Activated naive CD4-positive, alpha-beta T cell treated with anti-CD3 and anti-CD28 coated beads for 36 hours (primary cell): ENCODE measurements around the gene TNFRSF19. TPM values are rescaled to one million over a fixed set of nuclear protein-coding genes. Genes with fewer than 3 reads are reported as not detected.

Experiments used
- CTCF ChIA-PET: fragments of 350-600 bp; sonication (Branson Sonifier 250); formaldehyde crosslinking; loops from one replicate; lab custom pipeline; 2021; ENCODE audit warnings: antibody characterized with exemption; lab: Charles Lee
- DNase-seq: peaks from one replicate; pipeline ENCODE4 v3.0.0-alpha.2; 2020
- H3K27ac Mint-ChIP-seq: one replicate; pipeline ENCODE4 v1.8.0; 2021; ENCODE audit warnings: mild to moderate bottlenecking, mixed read lengths
- H3K27me3 Mint-ChIP-seq: one replicate; pipeline ENCODE4 v1.8.0; 2021; ENCODE audit warnings: low read depth, mixed read lengths
- H3K36me3 Mint-ChIP-seq: one replicate; pipeline ENCODE4 v1.8.0; 2021; ENCODE audit warnings: low read depth, mixed read lengths
- H3K4me1 Mint-ChIP-seq: one replicate; pipeline ENCODE4 v1.8.0; 2021; ENCODE audit warnings: low read depth, mixed read lengths
- H3K4me3 Mint-ChIP-seq: one replicate; pipeline ENCODE4 v1.8.0; 2021; ENCODE audit warnings: mild to moderate bottlenecking, moderate library complexity, mixed read lengths
- H3K9me3 Mint-ChIP-seq: one replicate; pipeline ENCODE4 v1.8.0; 2021; ENCODE audit warnings: mixed read lengths
- intact Hi-C: fragments of 100-400 bp; cut with micrococcal nuclease; formaldehyde crosslinking; loops from one replicate; pipeline ENCODE4 v1.15.1; 2023
- total RNA-seq, 2 experiments: library from RNA; stranded (reverse); gene quantifications; one replicate each; pipeline ENCODE4 v1.2.3, GENCODE V29; 2021

The TNFRSF19 gene
- total RNA-seq, 2 experiments from 2014 or later, result not detected

DNA sequence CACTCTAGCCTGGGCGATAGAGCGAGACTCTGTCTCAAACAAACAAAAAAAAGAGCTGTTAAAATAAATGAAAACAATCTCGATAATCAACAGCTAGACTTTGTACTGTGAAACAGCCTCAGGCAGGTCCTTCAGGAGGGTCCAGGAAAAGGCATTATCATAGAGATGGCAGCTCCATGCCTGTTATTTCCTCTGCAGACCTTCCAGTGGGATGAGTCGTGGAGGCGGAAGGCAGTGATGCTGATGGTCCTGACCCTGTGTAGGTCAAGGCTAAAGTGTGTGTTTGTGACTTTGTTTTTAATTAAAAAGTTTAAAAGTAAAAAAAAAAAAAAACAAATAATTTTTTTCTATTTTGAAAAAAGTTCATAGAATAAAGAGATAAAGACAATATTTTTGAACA is 117.4 kb downstream of the TNFRSF19 start:
- no peak for DNase-seq
- Mint-ChIP-seq H3K9me3 (peaks cover 14% of the 10 kb centered on the region), H3K4me1 (no peaks in the 10 kb centered on the region), H3K4me3 (no peak overlapping the region), H3K27me3 (no peaks in the 10 kb centered on the region), H3K27ac (no peak overlapping the region), H3K36me3 (no peaks in the 10 kb centered on the region)
- CTCF ChIA-PET, result interaction anchor here (0.6 kb wide), 1 partner anchor 25 kb away, joined by 3 read pairs; no protein-coding TSS in a partner anchor
- intact Hi-C loops, result no loop called here

DNA sequence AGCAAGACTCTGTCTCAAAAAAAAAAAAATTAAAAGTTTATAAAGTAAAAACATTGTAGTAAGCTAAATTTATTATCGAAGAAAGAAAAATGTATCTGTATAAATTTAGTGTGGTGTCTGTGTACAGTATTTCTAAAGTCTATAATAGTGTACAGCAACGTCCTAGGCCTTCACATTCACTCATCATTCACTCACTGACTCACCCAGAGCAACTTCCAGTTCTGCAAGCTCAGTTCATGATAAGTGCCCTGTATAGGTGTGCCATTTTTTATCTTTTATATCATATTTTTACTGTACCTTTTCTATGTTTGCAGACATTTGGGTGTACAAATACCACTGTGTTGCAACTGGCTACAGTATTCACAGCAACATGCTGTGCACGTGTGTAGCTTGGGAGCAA is 118.1 kb downstream of the TNFRSF19 start:
- Mint-ChIP-seq H3K4me1 (no peaks in the 10 kb centered on the region), H3K27me3 (no peaks in the 10 kb centered on the region), H3K4me3 (no peak overlapping the region), H3K36me3 (no peaks in the 10 kb centered on the region), H3K9me3 (peaks cover 14% of the 10 kb centered on the region), H3K27ac (no peak overlapping the region)
- CTCF ChIA-PET, result interaction anchor here (1.5 kb wide), 1 partner anchor 9 kb away, joined by 4 read pairs; no protein-coding TSS in a partner anchor
- no peak for DNase-seq
- intact Hi-C loops, result no loop called here

DNA sequence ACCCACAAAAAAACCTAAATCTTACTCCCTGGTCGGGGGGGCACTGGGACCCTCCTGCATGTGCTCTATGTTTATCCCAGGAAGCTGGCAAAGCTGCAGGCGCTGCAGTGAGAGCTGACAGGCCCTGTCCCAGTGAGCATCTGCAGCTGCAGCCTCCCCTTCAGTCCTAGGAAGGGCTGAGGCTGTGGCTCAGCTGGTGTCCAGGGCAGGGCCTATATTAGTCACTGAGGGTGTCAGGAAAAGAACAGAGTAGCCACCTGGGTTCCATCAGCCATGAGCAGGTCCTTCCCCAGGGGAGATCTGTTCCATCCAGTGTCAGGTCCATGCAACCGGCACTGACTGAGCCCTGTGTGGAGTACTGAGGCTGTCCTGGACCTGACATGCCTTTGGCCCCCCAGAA is 120.5 kb downstream of the TNFRSF19 start:
- CTCF ChIA-PET, result no interaction called here
- Mint-ChIP-seq H3K4me1 (peaks cover under 1% of the 10 kb centered on the region), H3K27ac (no peak overlapping the region), H3K9me3 (peaks cover 3% of the 10 kb centered on the region), H3K36me3 (no peaks in the 10 kb centered on the region), H3K27me3 (no peaks in the 10 kb centered on the region), H3K4me3 (no peak overlapping the region)
- intact Hi-C loops, result no loop called here
- no peak for DNase-seq

- CTCF ChIA-PET, result no interaction called here
- intact Hi-C loops, result no loop called here
- Mint-ChIP-seq H3K27ac (no peak overlapping the region), H3K36me3 (no peaks in the 10 kb centered on the region), H3K4me3 (no peak overlapping the region), H3K4me1 (peaks cover 10% of the 10 kb centered on the region), H3K27me3 (no peaks in the 10 kb centered on the region), H3K9me3 (no peaks in the 10 kb centered on the region)
- DNase-seq, result no peak
Observed at GRCh38 chr13:23692816-23693215, 122.6 kb downstream of the TNFRSF19 start.

DNA sequence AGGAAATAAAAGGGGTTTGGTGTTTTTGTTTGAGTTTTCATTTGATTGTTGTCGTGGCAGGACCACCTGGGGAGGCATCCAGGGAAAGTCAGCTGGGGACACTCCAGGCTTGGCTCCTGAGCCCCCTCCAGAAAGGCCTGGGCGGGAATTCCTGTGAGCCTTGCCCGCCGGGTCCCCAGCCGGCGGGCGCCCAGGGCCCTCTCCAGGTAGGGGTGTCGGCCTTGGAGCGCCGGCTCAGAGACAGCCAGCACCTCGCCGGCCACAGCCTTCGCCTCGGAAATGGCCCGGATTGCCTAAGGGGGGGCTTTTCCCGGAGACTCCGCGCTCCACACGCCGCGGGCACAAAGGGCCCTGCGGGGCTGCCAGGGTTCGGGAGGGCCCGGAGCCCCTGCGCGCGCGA is 125.0 kb downstream of the TNFRSF19 start:
- Mint-ChIP-seq H3K9me3 (no peaks in the 10 kb centered on the region), H3K36me3 (no peaks in the 10 kb centered on the region), H3K27me3 (no peaks in the 10 kb centered on the region), H3K4me3 (no peak overlapping the region), H3K4me1 (peaks cover 10% of the 10 kb centered on the region), H3K27ac (no peak overlapping the region)
- intact Hi-C loops, result no loop called here
- DNase-seq, result no peak
- CTCF ChIA-PET, result no interaction called here

DNA sequence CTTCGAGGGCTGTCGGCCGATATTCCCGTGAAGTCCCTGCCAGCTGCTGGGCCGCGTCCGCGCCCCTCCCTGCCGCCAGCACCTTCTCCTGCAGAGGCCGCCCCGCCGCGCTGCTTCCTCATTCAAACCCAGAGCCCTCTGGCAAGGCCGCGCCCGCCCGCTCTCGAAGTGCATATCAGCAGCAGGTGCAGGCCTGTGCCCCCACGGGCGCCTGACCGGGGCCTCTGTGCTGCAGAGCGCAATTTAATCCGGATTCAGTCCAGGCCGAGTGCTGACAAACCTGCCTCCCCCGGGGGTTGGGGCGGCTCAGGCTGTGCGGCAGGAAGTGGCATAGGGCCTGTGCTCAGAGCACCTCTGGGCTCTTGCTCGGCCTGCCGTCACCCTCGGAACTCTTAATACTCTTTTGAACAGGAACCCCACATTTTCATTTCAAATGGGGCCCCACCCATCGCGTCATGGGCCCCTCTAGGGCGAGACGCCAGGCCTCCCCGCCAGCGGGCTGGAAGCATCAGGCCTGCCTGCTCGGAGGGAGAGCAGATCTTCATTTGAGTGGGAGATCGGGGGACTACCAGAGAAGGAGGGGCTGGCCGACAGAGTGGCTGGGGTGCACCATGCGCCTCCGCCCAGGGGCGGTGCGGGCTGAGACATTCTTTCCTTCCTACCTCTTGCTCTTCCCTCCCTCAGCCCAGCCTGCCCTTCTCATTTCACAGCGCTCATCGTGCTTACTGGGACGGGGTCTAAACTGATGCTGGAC is 125.7 kb downstream of the TNFRSF19 start:
- CTCF ChIA-PET, result no interaction called here
- Mint-ChIP-seq H3K27ac (peak overlapping the region; percentile 62), H3K4me3 (peak overlapping the region; percentile 61), H3K9me3 (no peaks in the 10 kb centered on the region), H3K4me1 (peaks cover 10% of the 10 kb centered on the region), H3K27me3 (no peaks in the 10 kb centered on the region), H3K36me3 (no peaks in the 10 kb centered on the region)
- peak; percentile 70 for DNase-seq
- intact Hi-C loops, result loop anchor here (1.0 to 2.0 kb wide), 2 partner anchors 47 to 117 kb away; no protein-coding TSS in a partner anchor

DNA sequence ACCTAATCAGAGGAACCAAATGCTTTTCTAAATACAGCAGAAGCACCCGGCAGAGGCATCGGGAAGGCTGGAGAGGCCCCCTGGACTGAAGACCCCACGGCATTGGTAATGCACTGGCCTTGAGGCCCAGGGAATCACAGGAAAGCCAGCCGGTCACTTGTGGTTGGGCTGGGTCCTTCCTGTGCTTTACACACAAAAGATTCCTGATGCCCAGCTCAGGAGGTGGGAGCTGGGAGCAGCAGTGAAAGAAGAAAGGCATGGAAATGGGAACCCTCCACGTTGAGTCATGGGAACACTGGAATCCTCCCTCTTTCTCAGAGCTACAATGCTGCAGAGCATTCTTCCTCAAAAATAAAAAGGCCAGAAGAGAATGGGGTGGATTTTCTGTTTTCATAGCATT is 126.4 kb downstream of the TNFRSF19 start:
- Mint-ChIP-seq H3K9me3 (no peaks in the 10 kb centered on the region), H3K36me3 (no peaks in the 10 kb centered on the region), H3K4me1 (peaks cover 10% of the 10 kb centered on the region), H3K27ac (no peak overlapping the region), H3K27me3 (no peaks in the 10 kb centered on the region), H3K4me3 (no peak overlapping the region)
- CTCF ChIA-PET, result no interaction called here
- intact Hi-C loops, result loop anchor here (1.0 to 2.0 kb wide), 2 partner anchors 47 to 118 kb away; no protein-coding TSS in a partner anchor
- no peak for DNase-seq

- Mint-ChIP-seq H3K36me3 (no peaks in the 10 kb centered on the region), H3K4me3 (no peak overlapping the region), H3K27me3 (no peaks in the 10 kb centered on the region), H3K27ac (no peak overlapping the region), H3K9me3 (no peaks in the 10 kb centered on the region), H3K4me1 (peaks cover 10% of the 10 kb centered on the region)
- DNase-seq, result no peak
- CTCF ChIA-PET, result interaction anchor here (0.9 kb wide), 1 partner anchor 10 kb away, joined by 3 read pairs; no protein-coding TSS in a partner anchor
- intact Hi-C loops, result loop anchor here (2.0 kb wide), 1 partner anchor 119 kb away; no protein-coding TSS in a partner anchor
Observed at GRCh38 chr13:23697772-23698313, 127.6 kb downstream of the TNFRSF19 start.

- no peaks in the 10 kb centered on the region for H3K36me3 Mint-ChIP-seq
- DNase-seq, result no peak
- H3K27me3 Mint-ChIP-seq, result no peaks in the 10 kb centered on the region
- no peaks in the 10 kb centered on the region for H3K9me3 Mint-ChIP-seq
- intact Hi-C loops, result no loop called here
- no peak overlapping the region for H3K4me3 Mint-ChIP-seq
- CTCF ChIA-PET, result no interaction called here
- H3K4me1 Mint-ChIP-seq, result peaks cover 10% of the 10 kb centered on the region
- H3K27ac Mint-ChIP-seq, result no peak overlapping the region
Observed at GRCh38 chr13:23699271-23699670, 129.1 kb downstream of the TNFRSF19 start.

- intact Hi-C loops, result no loop called here
- Mint-ChIP-seq H3K4me3 (no peak overlapping the region), H3K4me1 (peaks cover 5% of the 10 kb centered on the region), H3K9me3 (no peaks in the 10 kb centered on the region), H3K27ac (no peak overlapping the region), H3K36me3 (no peaks in the 10 kb centered on the region), H3K27me3 (no peaks in the 10 kb centered on the region)
- DNase-seq, result no peak
- CTCF ChIA-PET, result no interaction called here
Observed at GRCh38 chr13:23701186-23701585, 131.0 kb downstream of the TNFRSF19 start.

- no peaks in the 10 kb centered on the region for H3K36me3 Mint-ChIP-seq
Observed at GRCh38 chr13:23701636-23702035, 131.4 kb downstream of the TNFRSF19 start.

DNA sequence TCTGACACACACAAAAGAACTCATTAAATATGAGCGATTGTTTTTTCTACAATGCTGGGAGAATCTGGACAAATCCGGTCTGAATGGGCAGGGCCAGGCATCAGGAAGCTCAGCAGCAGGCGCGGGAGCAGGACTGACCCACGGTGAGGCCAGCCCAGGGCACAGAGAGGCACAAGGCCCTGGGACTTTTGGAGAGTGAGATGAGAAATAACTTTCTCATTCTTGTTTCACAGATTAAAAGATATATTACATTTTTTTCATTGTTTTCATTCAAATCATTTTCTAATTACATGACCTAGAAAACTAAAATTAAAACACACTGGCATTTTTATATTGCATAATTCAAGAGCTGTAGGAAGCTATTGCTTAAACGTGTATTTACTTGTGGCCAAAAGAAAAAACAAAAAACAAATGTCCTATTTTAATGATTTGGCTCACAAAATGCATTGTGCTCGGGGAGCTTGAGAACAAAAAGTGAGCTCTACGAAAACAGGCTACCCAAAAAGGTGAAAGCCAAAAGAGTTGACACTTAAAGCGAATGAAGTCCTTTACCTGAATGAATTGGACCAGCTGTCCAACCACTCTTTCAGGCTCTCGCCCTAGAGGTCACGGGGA is 133.1 kb downstream of the TNFRSF19 start:
- H3K4me3 Mint-ChIP-seq, result no peak overlapping the region
- H3K36me3 Mint-ChIP-seq, result no peaks in the 10 kb centered on the region
- intact Hi-C loops, result no loop called here
- no peak for DNase-seq
- H3K27me3 Mint-ChIP-seq, result no peaks in the 10 kb centered on the region
- CTCF ChIA-PET, result interaction anchor here (0.6 kb wide), 1 partner anchor 125 kb away, joined by 3 read pairs; no protein-coding TSS in a partner anchor
- H3K9me3 Mint-ChIP-seq, result no peaks in the 10 kb centered on the region
- no peaks in the 10 kb centered on the region for H3K4me1 Mint-ChIP-seq
- no peak overlapping the region for H3K27ac Mint-ChIP-seq

More at GRCh38 chr13:23701636-23702035, 131.4 kb downstream of the TNFRSF19 start:
- no peaks in the 10 kb centered on the region for H3K9me3 Mint-ChIP-seq
- H3K4me3 Mint-ChIP-seq, result no peak overlapping the region
- no peak for DNase-seq
- H3K4me1 Mint-ChIP-seq, result peaks cover under 1% of the 10 kb centered on the region
- CTCF ChIA-PET, result no interaction called here
- no peak overlapping the region for H3K27ac Mint-ChIP-seq
- no peaks in the 10 kb centered on the region for H3K27me3 Mint-ChIP-seq
- intact Hi-C loops, result no loop called here
